Naive B cell (primary cell): ENCODE results near the gene PRIMA1. TPM values are rescaled to one million over a fixed set of nuclear protein-coding genes. Genes with fewer than 3 reads are reported as not detected.

Source experiments
- ATAC-seq, 2 donors: fragments of 150-1000 bp; cut with Tn5 transposase; 2 replicates each; pipeline ENCODE4 v1.10.0; 2021; ENCODE audit warnings: low read depth in 2 of 2, mild to moderate bottlenecking in 2 of 2, moderate library complexity in 2 of 2
- DNase-seq: peaks from one replicate; pipeline ENCODE4 v3.0.0; 2022
- H3K27ac Mint-ChIP-seq, 6 donors: one replicate each; pipeline ENCODE4 v1.8.0; 2020 to 2022; ENCODE audit warnings: mild to moderate bottlenecking in 6 of 6, mixed read lengths in 6 of 6, moderate library complexity in 5 of 6, inconsistent platforms in 2 of 6
- H3K27me3 Mint-ChIP-seq, 3 donors: one replicate each; pipeline ENCODE4 v1.8.0; 2021 to 2022; ENCODE audit warnings: mixed read lengths in 3 of 3, mild to moderate bottlenecking in 1 of 3
- H3K36me3 Mint-ChIP-seq, 2 donors: one replicate each; pipeline ENCODE4 v1.8.0; 2020 to 2022; ENCODE audit warnings: mixed read lengths in 2 of 2, inconsistent platforms in 1 of 2, mild to moderate bottlenecking in 1 of 2
- H3K4me1 Mint-ChIP-seq, 3 donors: one replicate each; pipeline ENCODE4 v1.8.0; 2020 to 2022; ENCODE audit warnings: mixed read lengths in 3 of 3, inconsistent platforms in 1 of 3, mild to moderate bottlenecking in 1 of 3, moderate library complexity in 1 of 3
- H3K4me3 Mint-ChIP-seq, 8 donors: one replicate each; pipeline ENCODE4 v1.8.0; 2020 to 2022; ENCODE audit warnings: mild to moderate bottlenecking in 8 of 8, mixed read lengths in 8 of 8, moderate library complexity in 8 of 8, inconsistent platforms in 2 of 8
- H3K9me3 Mint-ChIP-seq, 7 donors: one replicate each; pipeline ENCODE4 v1.8.0; 2020 to 2022; ENCODE audit warnings: mixed read lengths in 7 of 7, mild to moderate bottlenecking in 5 of 7, inconsistent platforms in 2 of 7, moderate library complexity in 1 of 7
- polyA plus RNA-seq, 6 donors: library from polyadenylated mRNA; unstranded; fragments of 300-500 nt; fragmentation: Illumina TruSeq; gene quantifications; one replicate each; pipeline ENCODE4 v1.2.3, GENCODE V29; 2021; ENCODE audit warnings: low read depth in 6 of 6

The PRIMA1 gene
- polyA plus RNA-seq, 6 donors from 2014 or later: not detected

DNA sequence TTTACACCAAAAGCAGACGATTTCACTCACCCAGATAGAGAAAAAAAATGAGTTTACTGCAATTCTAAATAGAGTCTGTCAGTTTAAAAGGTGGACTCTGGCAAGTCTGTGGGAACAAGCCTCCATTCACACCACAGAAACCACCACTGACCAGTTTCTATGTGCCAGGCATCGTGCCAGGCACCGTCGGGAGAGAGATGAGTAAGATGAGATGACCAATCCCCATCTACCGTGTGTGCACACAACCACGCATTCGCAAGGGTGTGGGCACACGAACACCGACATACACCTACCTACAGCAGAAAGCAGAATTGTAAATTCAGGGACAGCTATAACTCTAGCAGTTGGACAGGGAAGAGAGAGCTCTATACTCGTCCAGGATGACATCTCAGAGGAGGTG lies 58.3 kb downstream of the PRIMA1 start:
- Mint-ChIP-seq H3K27me3 (peaks cover 0 to 18% (median 14%) of the 10 kb centered on the region in 3 donors), H3K36me3 (no peaks in the 10 kb centered on the region), H3K27ac (no peak overlapping the region), H3K9me3 (peaks cover 0 to 2% (median 0%) of the 10 kb centered on the region in 7 donors), H3K4me3 (no peak overlapping the region), H3K4me1 (no peaks in the 10 kb centered on the region)
- no peak for DNase-seq
- ATAC-seq: no peak

DNA sequence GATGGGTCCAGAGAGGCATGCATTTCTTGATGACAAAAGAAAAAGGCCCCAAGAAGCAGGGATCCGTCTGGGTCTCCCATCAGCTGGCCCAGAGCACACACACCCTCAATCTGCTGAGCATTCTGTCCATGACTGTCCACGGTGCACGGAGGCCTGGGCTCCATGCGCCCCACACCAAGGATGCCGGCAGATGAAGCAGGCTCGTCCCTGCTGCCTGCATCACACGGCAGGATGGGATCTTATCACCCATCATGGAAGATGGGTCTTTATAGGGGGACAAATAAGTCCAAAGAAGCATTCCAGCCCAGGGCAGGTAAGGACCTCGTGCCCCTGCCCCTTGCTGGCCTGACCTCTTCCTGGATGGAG lies 59.7 kb downstream of the PRIMA1 start:
- H3K27me3 Mint-ChIP-seq: peaks cover 0 to 18% (median 18%) of the 10 kb centered on the region in 3 donors
- ATAC-seq: no peak
- H3K36me3 Mint-ChIP-seq: no peaks in the 10 kb centered on the region
- no peak overlapping the region for H3K4me3 Mint-ChIP-seq
- DNase-seq: no peak
- H3K4me1 Mint-ChIP-seq: no peaks in the 10 kb centered on the region
- peaks cover 0 to 2% (median 0%) of the 10 kb centered on the region in 7 donors for H3K9me3 Mint-ChIP-seq
- H3K27ac Mint-ChIP-seq: no peak overlapping the region

DNA sequence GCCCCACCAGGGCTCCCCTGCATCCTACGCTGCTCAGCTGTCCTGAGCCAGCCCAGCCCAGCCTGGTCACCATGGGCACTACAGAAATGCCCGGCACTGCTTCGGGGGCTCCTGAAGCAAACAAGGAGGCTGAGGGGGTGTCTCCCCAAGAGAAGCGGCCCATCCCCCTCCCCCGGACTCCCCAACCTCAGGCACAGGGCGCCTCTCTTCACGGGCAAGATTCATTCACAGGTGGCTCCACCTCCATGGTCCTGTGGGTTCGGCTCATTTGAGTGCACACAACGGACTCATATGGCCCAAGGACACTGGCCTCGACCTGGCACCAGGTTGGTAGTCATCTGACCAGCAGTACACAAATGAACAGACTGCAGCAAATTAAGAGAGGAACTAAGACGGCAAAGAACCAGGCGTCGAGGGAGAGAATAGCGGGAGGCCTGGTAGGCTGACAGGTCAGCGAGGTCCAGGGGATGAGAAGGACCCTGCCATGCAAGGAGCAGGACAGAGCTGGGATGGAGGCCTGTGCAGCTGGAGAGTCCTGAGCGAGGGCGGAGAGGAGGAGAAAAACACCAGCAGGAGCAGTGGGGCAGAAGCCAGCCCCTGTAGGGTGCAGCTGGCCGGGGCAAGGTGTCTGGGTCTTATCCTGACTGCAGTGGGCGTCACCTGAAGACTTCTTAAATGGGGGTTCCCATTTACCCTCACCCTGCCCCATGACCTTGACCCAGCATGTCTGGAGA lies 60.2 kb downstream of the PRIMA1 start:
- Mint-ChIP-seq H3K36me3 (no peaks in the 10 kb centered on the region), H3K9me3 (peaks cover 0 to 2% (median 0%) of the 10 kb centered on the region in 7 donors), H3K27ac (peak overlapping the region in 1 of 6 donors; percentile 92), H3K4me3 (peak overlapping the region in 1 of 8 donors; percentile 44), H3K27me3 (peaks cover 0 to 18% (median 18%) of the 10 kb centered on the region in 3 donors), H3K4me1 (no peaks in the 10 kb centered on the region)
- no peak for ATAC-seq
- DNase-seq: no peak

DNA sequence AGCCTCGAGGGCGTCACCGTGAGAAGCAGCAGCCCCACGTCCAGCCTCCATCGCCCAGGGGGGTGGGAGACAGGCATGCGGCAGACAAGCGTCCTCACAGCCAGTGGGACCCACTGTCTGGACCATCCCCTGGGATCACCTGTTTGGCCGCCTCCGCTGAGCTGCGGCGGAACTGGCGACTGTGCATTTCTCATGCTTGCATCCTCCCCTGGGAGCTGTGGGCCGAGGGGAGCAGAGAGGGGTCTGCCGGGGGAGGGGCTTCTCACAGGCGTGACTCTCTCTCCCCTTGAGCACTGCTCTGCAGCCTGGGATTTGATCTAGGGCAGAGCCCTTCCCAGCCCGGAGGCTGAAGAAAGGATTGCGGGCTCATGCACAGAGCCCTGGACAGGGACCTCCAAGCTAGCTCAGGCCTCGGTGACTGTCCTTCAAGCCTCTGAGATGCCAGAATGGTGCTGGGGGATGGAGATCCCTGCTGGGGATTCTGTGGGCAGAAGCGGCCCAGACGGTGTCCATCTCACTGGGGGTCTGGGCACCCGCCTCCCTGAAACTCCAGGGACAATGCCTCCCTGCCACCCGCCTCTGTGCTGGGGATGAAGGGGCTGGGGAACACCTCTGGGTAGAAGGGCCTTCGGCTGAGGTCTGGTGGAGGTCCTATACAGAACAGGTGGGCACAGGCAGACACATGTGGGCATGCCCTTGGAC lies 61.1 kb downstream of the PRIMA1 start:
- Mint-ChIP-seq H3K4me3 (no peak overlapping the region), H3K27ac (no peak overlapping the region), H3K9me3 (peaks cover 0 to 6% (median 0%) of the 10 kb centered on the region in 7 donors), H3K4me1 (no peaks in the 10 kb centered on the region), H3K36me3 (no peaks in the 10 kb centered on the region), H3K27me3 (peaks cover 0 to 18% (median 18%) of the 10 kb centered on the region in 3 donors)
- ATAC-seq: no peak
- DNase-seq: no peak

DNA sequence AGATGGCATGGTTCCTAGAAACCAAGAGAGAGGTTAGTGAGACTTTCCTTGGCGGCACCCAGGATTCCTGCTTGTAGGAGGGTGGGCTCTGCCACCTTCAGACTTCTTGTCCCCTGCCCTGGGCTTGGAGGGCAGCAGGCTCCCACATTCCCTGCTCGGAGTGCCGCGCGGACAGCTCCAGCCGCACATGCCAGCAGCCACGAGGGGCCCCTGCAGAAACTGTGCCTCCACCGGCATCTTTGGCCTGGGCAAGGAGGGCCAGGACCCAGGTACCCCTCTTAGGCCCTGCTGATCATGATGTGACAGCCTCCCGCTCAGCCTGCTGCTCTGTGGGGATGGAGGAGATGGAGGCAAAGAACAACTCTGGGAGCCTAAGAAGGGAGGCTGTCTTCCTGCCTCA lies 62.3 kb downstream of the PRIMA1 start:
- H3K27me3 Mint-ChIP-seq: peaks cover 0 to 18% (median 18%) of the 10 kb centered on the region in 3 donors
- no peaks in the 10 kb centered on the region for H3K36me3 Mint-ChIP-seq
- H3K27ac Mint-ChIP-seq: no peak overlapping the region
- no peak overlapping the region for H3K4me3 Mint-ChIP-seq
- ATAC-seq: no peak
- peaks cover 0 to 10% (median 2%) of the 10 kb centered on the region in 7 donors for H3K9me3 Mint-ChIP-seq
- H3K4me1 Mint-ChIP-seq: no peaks in the 10 kb centered on the region
- DNase-seq: no peak

DNA sequence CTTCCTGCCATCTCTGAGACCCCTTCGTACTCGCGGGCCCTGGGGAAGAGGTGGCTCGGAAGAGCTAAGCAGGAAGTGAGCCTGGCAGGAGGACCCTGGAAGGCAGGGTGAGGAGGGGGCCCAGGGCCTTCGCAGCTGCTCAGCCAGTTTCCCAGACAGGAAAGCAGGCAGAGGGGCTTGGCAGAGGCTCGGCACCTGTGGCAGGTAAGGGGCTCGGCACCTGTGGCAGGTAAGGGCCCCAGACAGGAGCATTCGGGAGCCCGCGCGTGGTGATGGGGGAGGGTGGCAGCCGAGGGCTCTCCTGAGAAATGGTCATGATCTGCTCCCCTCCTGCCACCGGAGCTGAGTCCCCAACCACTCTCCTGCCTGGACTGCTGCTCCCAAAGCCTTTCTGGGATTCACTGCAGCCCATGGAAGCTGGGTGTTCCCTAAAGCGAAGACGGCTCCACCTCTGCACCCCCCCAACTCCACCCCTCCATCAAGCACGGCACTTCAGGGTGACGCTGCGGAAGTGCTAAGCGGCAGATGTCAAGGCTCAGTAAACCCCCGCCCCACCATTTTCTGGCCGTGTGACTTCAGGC lies 63.2 kb downstream of the PRIMA1 start:
- DNase-seq (no peak), ATAC-seq (no peak)
- peaks cover 0 to 18% (median 18%) of the 10 kb centered on the region in 3 donors for H3K27me3 Mint-ChIP-seq
- no peaks in the 10 kb centered on the region for H3K4me1 Mint-ChIP-seq
- H3K9me3 Mint-ChIP-seq: peaks cover 0 to 10% (median 2%) of the 10 kb centered on the region in 7 donors
- H3K36me3 Mint-ChIP-seq: no peaks in the 10 kb centered on the region
- no peak overlapping the region for H3K27ac Mint-ChIP-seq
- H3K4me3 Mint-ChIP-seq: no peak overlapping the region

DNA sequence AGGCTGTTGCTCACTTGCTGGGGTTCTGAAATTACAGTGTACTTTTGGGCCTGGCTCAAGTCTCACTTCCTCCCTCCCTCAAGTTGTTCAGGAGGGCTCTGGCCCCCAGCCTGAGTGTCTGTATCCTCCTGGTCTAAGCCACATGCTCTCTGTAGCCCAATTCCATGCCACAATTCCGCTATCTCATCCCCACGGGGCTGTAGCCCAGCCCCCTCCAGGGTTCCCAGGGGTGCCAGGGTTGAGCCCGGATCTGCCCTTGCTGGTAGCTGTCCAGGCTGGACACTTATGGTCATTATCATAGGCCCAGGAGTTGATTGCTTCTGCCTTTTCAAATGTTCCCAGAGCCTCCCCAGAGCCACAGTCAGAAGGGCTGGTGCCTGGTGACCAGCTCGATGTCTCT lies 65.3 kb downstream of the PRIMA1 start:
- Mint-ChIP-seq H3K9me3 (peaks cover 0 to 10% (median 2%) of the 10 kb centered on the region in 7 donors), H3K4me1 (no peaks in the 10 kb centered on the region), H3K27me3 (peaks cover 0 to 7% (median 3%) of the 10 kb centered on the region in 3 donors), H3K27ac (no peak overlapping the region), H3K36me3 (no peaks in the 10 kb centered on the region), H3K4me3 (no peak overlapping the region)
- ATAC-seq (no peak), DNase-seq (no peak)

DNA sequence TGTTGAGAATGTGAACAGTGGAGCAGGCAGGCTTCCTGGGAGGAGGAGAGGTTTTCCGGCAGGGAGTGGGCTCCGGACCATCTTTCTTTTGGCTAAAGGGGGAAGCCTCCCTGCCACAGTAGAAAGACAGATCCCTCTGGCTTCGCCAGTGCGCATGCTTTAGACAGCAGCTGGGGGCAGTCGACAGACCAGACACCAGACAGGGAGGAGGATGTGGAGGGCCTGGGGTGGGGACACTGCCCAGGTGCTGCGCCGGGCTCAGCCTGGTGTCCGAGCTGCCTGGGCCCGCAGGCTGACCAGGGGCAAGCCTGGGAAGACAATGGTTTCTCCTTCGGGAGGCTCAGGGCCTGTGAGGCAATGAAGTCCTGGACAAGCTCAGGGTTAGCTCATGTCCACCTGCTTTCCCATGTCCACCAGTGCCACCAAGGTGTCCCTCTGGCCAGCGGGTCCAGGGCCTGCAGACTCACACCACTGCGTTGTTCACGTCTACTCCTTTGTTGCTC lies 67.3 kb downstream of the PRIMA1 start:
- Mint-ChIP-seq H3K36me3 (no peaks in the 10 kb centered on the region), H3K4me1 (no peaks in the 10 kb centered on the region), H3K27ac (peak overlapping the region in 1 of 6 donors; percentile 92), H3K27me3 (peaks cover 0 to 5% (median 1%) of the 10 kb centered on the region in 3 donors), H3K4me3 (peak overlapping the region in 1 of 8 donors; percentile 73), H3K9me3 (peaks cover 0 to 10% (median 2%) of the 10 kb centered on the region in 7 donors)
- DNase-seq (no peak), ATAC-seq (no peak)

DNA sequence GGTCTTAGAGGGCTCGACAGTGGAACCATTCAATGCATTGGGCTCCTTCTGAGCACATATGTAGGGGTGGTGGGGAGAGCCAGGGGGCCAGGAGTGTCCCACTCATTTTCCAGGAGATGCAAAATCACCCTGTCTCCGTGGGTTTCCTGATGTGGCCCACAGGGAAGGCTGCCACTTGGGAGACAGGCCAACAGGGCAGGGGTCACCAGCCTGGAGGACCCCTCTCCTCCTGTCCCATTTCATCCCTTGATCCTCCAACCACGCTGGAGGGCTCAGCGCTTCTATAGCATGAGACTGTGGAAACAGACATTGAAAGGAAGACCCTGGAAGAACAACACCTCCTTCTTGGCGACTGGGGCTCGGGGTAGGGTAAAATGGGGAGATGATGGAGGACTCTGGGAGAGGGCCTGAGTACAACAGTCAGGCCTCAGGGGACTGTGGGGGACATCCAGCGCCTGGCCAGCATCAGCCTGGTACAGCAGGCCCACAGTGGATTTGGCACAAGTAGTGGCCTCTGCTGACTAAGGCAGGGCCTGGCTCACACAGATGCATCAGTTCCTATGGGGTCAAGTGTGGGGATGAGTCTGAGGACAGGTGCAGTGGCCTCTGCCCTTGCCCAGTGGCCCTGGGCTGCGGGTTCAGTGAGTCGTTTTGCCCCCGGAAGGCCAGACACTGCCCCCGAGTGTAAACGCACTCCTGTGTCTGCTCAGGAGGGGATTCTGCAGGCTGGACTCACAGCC lies 68.0 kb downstream of the PRIMA1 start:
- no peaks in the 10 kb centered on the region for H3K4me1 Mint-ChIP-seq
- ATAC-seq (no peak), DNase-seq (no peak)
- peaks cover 0 to 10% (median 2%) of the 10 kb centered on the region in 7 donors for H3K9me3 Mint-ChIP-seq
- no peaks in the 10 kb centered on the region for H3K36me3 Mint-ChIP-seq
- H3K27ac Mint-ChIP-seq: no peak overlapping the region
- peaks cover 0 to 9% (median 5%) of the 10 kb centered on the region in 3 donors for H3K27me3 Mint-ChIP-seq
- no peak overlapping the region for H3K4me3 Mint-ChIP-seq

DNA sequence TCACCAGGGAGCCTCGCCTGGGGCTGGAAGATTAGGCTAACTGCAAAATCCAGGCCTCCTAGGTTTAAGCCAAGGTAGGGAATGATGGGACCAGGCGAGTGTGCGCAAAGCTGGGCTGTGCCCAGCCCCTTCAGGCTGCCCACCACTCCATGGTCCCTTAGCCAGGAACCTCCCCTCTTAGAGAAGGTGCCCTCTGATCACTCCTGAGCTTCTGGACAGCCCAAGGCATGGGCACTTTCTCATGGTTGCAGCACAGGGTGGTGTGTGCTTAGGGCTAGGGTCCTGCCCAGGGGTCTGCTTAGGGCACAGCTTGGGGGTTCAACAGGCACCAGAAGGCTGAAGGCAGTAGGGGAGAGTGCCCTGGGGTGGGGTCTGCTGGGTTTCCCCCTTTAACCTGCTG lies 69.0 kb downstream of the PRIMA1 start:
- Mint-ChIP-seq H3K27me3 (peaks cover 3 to 19% (median 5%) of the 10 kb centered on the region in 3 donors), H3K27ac (no peak overlapping the region), H3K36me3 (no peaks in the 10 kb centered on the region), H3K9me3 (peaks cover 0 to 10% (median 2%) of the 10 kb centered on the region in 7 donors), H3K4me1 (no peaks in the 10 kb centered on the region), H3K4me3 (no peak overlapping the region)
- DNase-seq: no peak
- ATAC-seq: no peak

DNA sequence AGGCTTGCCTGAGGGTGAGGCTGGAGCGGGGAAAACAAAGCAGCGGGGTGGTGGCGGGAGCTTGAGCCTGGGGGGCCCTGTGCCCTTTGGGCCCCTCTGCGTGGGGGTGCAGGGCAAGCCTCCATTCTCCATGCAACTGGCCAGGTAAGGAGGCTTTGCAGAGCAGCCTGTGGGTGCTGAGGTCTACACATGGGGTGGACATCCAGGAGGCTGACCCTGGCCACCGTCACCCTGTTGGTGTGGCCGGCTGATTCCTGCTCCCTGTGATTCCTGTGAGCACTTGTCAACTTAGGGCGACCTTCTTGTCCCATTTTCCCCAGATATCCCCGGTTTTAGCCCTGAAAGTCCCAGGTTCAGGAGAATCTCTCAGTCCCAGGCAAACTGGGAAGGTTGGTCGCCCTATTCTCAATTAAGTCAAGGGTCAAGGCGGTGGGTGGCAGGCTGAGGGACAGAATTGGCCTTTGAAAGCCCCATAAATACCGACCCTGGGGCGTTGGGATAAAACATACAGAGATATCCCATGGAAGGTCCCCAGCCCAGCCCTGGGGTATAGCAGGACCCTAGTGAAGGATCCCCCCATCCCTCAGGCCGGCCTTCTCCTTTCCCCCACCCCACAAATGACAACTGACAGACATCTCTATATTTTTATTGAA lies 70.5 kb downstream of the PRIMA1 start:
- no peak overlapping the region for H3K4me3 Mint-ChIP-seq
- ATAC-seq (no peak), DNase-seq (no peak)
- H3K27me3 Mint-ChIP-seq: peaks cover 0 to 20% (median 6%) of the 10 kb centered on the region in 3 donors
- H3K36me3 Mint-ChIP-seq: no peaks in the 10 kb centered on the region
- peaks cover 0 to 10% (median 2%) of the 10 kb centered on the region in 7 donors for H3K9me3 Mint-ChIP-seq
- no peak overlapping the region for H3K27ac Mint-ChIP-seq
- no peaks in the 10 kb centered on the region for H3K4me1 Mint-ChIP-seq

DNA sequence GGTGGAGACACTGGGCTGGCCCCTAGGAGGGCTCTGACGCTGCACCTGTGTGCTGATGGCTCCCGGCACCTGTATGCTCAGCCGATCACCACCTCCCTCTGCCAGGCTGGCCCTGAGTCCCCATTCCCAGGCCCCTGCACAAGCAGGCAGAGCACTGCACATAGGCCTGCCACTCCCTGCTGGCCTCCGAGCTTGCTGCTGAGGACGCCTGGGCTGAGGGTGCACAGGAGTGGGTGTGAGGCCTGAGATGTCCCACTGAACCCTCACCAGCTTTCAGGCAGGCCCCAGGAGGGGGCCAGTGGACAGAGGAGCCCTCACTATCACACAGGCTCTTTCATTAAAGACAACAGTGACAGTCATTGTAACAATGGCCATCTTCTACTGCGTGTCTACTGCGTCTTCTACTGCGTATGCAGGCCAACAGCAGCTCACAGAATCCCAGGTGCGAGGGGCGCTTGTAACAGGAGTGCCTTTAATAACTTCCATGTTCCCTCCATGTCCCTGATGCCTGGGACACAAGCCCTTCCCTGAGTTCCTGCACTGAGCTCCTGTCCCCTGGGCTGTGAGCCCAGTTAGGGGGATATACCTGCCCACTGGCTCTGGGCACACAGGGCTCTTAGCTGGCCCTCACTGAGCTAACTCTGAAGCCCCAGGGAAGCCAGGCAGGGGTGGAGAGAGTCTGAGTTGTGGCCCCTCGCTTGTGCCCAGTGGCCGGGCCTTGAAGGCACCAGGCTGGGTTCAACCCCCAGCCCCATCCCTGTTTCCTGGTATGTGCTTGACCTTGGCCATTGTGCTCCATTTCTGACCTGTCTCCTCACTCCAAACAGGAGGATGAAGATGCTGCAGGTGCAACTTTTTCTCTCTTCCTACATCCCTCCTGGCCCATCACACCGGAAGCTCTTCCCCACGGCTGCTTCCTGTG lies 71.3 kb downstream of the PRIMA1 start:
- Mint-ChIP-seq H3K9me3 (peaks cover 0 to 3% (median 0%) of the 10 kb centered on the region in 7 donors), H3K27me3 (peaks cover 0 to 27% (median 6%) of the 10 kb centered on the region in 3 donors), H3K27ac (no peak overlapping the region), H3K4me3 (no peak overlapping the region), H3K36me3 (no peaks in the 10 kb centered on the region), H3K4me1 (no peaks in the 10 kb centered on the region)
- no peak for ATAC-seq
- no peak for DNase-seq
